Activated CD8-positive, alpha-beta memory T cell treated with anti-CD3 and anti-CD28 coated beads, Interleukin-2, amount 50 U/mL, for 1 hour (primary cell): ENCODE results near the gene GLIPR1L2.
"Not testable (repeated sequence)": the region's sequence is repeated elsewhere in the genome, so short reads cannot be mapped to it uniquely, and the experiment has no call there.

Experiments used
- DNase-seq: peaks from one replicate; pipeline ENCODE4 v3.0.0-alpha.2; 2020; ENCODE audit errors: extremely low read depth

The GLIPR1L2 gene

DNA sequence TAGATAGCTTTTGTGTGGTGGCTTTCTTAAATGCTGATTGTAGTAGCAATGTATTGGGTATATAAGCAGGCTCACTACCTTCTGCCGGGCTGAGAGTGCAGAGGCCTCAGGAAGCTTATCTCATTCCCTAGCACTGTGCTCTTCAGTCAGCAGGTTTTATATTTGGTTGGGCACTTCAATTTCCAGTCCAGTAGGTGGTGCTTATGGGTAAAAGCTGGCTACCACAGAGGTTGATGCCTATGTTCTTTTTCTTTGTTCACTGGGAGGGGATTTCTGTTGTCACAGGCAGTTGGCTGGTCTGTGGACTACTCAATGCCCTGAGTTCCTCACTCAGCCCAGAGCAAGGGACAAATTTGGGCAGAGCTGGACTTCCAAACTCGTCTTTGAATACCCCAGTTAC is 46.7 kb downstream of the GLIPR1L2 start:
- no peak for DNase-seq

DNA sequence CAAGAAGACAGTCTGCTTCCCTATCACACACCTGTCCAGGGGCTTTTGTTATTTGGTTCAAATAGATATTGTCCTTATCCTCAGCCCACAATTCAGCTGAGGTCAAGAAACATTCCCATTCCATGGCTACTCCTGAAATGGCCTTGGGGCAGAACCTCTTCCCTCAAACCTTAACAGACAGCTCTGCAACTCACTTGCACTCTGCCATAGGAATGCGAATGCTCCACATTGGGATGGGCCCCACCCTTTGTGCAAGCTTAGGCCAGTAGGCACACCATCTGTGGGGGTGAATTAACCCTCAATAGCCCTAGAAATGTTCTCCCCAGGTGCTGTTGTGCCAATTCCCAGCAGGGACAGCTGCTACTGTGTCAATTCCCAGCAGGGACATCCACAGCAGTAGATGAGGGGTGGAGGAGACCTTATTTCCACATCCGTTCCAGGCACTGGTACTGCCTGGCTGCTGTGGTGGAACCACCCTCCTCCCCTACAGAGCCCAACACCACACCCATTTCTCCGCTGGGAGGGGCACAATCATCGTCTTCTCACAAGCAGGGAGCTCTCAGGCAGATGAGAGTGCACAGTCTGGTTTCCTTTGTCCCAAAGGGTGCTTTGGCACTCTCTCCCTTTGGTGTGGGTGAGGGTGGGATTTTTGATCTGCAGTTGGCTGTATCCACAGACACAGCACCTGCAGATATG is 47.3 kb downstream of the GLIPR1L2 start:
- no peak for DNase-seq

DNA sequence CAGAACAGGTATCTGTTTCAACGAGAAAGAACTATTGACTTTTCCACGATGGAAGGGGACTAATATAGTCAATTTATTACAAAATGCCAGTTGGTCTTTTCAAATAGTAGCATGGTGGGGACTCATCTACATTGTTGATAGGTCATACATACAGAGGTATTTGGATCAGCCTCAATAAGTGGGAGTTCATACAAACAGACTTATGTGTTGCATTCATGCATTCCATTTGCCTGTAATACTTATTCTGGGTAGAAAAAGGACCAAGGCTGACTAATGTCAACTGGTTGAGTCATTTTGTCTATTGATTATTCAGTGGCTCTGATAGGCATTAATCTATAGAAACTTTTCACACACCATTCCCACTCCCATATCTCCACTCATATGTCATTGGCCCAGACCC is 48.2 kb downstream of the GLIPR1L2 start:
- DNase-seq, result no peak

DNA sequence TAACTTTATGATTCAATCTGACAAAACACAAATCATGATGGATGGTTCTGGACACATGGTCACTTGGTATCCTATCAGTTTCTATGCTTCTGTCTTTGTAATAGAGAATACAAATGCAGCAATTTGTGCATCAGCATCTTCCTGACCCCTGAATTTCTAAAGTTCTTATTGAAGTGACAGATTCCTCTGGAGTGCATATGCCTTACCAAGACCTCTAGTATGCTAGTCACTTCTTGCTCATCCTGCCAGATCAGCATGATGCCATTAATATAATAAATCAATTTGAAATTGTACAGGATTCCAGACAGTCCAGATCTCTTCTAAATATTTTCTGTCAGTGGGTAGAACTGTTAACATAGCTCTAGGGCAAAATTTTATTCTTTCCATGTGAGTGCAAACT is 49.0 kb downstream of the GLIPR1L2 start:
- no peak for DNase-seq

DNA sequence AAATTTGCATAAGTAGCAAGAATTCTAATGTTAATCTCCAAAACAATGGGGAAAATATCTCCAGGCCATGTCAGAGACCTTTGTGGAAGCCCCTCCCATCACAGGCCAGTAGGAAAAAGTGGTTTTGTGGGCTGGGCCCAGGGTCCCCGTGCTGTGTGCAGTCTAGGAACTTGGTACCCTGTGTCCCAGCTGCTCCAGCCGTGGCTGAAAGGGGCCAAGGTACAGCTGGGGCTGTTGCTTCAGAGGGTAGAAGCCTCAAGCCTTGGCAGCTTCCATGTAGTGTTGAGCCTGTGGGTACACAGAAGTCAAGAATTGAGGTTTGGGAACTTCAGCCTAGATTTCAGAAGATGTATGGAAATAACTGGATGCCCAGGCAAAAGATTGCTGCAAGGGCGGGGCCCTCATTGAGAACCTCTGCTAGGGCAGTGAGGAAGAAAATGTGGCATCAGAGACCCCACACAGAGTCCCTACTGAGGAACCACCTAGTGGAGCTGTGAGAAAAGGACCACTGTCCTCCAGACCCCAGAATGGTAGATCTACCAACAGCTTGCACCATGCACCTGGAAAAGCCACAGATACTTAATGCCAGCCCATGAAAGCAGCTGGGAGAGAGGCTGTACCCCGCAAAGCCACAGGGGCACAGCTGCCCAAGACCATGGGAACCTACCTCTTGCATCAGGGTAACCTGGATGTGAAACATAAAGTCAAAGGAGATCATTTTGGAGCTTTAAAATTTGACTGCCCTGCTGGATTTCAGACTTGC is 51.0 kb downstream of the GLIPR1L2 start:
- not testable (repeated sequence) for DNase-seq

DNA sequence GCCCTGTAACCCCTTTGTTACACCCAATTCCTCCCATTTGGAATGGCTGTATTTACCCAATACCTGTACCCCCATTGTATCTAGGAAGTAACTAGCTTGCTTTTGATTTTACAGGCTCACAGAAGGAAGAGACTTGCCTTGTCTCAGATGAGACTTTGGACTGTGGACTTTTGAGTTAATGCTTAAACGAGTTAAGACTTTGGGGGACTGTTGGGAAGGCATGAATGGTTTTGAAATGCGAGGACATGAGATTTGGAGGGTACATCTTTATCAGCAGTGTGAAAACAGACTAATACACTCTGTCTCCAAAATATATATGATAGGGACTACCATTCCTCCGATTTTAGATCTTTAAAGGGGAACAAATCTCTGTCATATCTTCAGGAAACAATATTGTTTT is 51.6 kb downstream of the GLIPR1L2 start:
- DNase-seq, result not testable (repeated sequence)

DNA sequence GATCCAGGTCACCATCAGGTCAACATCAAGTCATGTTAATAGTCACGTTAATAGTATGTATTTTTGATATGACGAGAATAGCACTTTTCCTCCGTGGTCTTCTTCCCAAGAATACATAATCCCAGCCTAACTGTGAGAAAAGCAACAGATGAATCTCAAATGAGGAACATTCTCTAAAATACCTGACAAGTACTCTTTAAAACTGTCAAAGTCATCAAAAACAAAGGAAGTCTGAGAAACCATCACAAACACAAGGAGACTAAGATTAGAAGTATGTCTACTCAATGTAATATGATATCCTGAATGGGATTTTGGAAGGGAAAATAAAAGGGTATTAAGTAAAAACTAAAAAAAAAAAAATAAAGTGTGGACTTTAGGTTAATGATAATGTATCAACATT is 52.8 kb downstream of the GLIPR1L2 start:
- DNase-seq, result no peak

DNA sequence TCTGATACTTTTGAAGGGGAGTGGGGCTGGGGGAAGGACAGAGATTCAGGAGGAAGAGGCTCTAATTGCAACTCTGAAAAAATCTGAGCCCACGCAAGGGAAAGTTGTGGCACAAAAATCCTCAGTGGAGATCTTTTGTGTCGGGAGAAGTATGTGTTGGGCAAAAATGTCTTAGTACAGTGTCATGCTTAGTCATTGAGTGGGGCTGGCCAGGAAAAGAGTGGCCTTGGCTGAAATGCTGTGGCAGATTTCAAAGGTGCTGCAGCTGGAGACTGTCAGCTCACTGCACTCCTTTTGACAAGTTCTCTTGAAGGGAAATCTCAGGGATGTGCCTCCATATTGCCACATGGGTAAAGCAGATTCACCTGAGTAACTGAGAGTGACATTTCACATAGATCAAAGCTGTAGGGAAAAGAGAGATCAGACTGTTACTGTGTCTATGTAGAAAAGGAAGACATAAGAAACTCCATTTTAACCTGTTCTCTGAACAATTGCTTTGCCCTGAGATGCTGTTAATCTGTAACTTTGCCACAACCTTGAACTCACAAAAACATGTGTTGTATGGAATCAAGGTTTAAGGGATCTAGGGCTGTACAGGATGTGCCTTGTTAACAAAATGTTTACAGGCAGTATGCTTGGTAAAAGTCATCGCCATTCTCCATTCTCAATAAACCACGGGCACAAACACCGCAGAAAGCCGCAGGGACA is 53.7 kb downstream of the GLIPR1L2 start:
- DNase-seq, result no peak

DNA sequence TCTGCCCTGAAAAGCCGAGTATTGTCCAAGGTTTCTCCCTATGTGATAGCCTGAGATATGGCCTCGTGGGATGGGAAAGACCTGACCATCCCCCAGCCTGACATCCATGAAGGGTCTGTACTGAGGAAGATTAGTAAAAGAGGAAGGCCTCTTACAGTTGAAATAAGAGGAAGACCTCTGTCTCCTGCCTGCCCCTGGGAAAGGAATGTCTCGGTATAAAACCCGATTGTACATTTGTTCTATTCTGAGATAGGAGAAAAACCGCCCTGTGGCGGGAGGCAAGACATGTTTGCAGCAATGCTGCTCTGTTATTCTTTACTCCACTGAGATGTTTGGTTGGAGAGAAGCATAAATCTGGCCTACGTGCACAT is 54.2 kb downstream of the GLIPR1L2 start:
- not testable (repeated sequence) for DNase-seq

DNA sequence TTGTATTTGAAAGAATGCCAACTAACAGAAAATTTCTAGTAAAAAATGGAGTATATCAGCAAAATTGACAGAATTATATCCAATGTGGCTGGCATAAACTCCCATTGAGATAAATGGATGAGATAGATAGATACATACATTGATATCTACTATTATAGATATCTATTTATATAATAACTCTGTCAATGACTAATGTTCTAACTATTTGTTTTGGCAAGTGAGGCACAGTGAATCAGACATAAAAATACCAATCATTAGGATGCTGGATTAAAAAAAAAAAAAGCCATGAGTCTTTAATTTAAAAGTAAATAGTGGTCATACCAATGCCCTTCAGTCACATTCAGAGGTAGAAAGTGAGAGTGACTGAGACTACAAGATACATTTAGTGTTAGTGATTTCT is 56.0 kb downstream of the GLIPR1L2 start:
- no peak for DNase-seq

DNA sequence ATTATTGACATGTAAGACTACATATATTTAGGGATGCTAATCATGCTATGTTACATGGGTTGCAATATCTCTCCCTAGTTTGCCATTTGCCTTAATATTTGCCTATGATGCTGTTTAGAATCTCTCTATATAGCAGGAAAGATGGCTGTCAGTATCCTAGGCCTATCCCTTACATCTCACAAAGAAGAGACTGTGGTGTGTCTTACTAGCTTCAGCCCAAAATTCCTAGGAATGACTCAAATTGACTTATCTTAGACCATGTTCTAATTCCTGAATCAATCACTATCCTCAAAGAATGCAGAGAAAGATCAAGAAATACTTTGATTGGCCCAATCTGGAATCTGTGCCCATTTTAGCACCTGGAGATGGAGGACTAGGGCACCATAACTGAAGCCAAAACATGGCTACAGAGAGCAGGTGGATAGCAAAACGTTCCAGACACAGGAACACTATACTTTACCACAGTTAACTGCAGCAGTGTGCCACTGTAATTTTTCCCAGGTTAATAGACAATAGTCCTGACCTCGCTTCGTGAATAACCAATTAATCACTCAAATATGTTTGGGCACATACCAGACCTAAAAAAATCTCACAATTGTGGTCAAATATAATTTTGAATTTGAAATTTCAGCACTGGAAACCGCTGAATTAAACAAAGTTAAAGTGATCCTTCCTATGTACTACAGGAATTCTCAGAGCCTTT is 57.0 kb downstream of the GLIPR1L2 start:
- no peak for DNase-seq

DNA sequence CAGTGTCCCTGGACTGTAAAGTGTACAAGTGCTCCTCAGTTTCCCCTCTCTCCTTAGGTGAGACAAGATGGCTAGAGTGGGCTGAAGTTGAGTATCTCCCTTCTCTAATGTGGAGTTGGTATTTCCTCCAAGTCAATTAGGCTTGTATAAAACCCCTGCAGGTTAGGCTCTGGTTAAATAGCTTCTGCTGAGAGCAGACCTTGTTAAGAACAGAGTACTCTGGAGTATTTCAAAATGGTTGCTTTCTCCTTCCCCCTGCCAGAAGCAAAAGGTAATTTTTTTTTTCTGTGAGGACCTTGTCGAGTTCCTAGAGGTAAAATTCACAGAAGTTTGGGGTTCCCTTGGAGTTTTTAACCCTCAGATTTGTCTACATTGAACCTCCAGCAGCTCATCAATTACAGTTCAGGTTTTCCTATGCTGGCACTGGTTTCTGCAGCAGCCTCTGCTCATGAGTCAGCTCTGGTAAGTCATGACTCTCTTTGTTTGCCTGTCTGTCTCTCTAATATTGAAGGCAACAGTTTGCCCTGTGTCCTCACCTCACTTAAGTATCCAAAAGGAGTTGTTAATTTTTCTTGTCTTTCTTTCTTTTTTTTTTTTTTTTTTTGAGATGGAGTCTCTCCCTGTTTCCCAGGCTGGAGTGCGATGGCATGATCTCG is 61.9 kb downstream of the GLIPR1L2 start:
- DNase-seq, result no peak

DNA sequence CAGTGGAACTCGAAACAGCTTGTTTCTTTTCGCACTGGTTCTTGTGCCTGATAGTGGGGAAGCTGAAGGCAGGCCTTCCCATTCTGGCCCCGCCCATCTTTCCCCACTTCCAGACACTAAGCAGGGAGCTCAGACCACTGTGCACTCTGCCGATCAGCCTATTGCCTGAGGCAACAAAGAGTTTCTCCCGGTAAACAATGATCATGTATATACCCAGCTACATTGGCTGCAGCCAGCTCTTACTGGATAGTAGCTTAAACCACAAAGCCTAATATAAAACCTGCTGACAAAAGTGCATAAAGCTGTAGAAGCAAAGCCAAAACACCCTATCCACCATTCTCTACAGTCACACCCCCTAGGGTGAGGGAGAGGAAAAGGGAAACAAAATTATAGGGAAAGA is 65.0 kb downstream of the GLIPR1L2 start:
- no peak for DNase-seq

DNA sequence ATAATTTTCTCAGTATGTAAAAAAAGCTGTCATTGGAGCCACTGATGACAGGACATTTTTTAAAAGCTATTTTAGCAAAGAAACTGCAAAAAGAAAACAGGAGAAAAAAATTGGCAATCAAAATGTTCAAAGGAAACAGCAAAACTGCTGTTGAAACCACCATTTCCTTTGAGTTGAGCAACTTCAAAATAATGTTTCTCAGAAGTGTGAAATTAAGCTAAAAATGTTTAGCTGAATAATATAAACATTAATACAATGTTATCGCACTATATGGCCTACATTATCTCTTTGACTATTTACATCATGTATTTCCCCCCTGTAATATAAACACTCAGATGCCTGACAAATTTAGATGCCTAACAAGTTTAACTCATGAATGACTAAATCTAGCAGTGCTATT is 66.3 kb downstream of the GLIPR1L2 start:
- no peak for DNase-seq

DNA sequence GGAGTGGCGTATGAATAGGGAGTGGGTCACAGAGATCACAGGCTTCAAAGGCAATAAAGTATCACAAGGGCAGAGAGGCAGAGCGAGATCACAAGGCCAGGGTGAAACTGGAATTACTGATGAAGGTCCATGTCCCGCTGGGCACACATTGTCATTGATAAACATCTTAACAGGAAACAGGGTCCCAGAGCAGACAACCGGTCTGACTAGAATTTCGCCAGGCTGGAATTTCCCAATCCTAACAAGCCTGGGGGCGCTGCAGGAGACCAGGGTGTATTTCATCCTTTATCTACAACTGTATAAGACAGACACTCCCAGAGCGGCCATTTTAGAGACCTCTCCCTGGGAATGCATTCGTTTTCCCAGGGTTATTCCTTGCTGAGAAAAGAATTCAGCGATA is 67.0 kb downstream of the GLIPR1L2 start:
- not testable (repeated sequence) for DNase-seq

DNA sequence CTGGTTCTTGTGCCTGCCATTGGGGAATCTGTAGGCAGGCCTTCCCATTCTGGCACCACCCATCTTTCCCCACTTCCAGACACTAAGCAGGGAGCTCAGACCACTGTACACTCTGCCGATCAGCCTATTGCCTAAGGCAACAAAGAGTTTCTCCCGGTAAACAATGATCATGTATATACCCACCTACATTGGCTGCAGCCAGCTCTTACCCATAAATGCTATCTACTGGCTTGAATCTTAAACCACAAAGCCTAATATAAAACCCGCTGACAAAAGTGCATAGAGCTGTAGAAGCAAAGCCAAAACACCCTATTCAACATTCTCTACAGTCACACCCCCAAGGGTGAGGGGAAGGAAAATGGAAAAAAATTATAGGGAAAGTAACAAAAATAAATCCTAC is 68.9 kb downstream of the GLIPR1L2 start:
- DNase-seq, result no peak

DNA sequence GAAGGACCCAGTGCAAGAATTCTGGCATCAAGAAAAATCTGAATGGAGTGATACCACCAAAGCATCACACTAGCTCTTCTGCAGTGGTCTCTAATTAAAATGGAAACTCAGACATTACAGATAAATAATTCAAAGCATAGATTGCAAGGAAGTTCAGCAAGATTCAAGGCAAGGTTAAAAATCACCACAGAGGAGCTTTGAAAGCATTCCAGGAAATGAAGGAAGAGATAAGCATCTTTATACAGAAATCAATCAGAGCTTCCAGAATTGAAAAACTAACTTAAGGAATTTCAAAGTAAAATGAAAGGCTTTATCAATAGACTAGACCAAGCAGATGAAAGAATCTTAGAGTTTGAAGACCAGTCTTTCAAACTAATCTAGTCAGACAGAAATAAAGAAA is 69.3 kb downstream of the GLIPR1L2 start:
- DNase-seq, result no peak

DNA sequence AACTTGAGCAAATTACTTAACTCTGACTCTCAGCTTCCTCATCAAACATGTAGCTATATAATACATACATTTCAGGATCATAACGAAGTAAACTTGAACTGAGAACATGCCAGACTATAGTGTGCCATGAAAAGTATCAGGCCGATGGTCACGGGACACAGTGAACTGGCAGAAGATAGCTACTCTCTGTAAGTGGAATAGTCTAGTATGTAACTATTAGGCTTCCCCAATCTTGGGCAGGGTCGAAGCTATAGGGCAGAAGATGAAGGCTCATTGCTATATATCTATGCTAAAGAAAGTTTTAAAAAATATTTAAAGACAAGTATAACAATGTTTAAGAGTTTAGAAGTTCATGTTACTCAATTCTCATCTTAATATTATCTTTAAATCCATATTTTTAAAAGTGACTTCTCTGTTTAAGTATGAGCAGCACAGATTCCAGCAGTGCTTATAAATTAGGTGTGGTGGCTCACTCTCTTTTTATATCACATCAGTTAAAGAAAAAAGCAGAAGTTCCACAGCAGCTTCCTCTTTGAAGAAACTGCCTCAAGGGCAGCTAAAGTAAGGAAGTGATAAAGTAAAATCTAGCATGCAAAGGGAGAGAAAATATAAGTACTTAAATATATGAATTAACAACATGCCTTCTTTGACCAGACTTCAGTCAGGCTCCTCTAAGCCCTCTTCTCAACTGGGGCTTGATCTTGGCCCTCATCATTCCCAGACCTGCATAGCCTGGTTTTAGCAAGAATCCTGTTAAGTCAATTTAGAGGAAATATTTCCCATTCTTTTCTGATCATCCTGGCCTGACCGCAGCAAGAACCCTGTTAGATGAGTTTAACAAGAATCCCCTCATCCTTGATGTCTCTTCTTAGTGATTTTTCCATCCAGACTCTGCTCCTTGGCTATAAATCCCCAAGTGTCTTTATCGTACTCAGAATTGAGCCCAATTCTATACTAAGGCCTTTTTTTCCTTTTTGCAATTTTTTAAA is 81.3 kb downstream of the GLIPR1L2 start:
- DNase-seq, result no peak

DNA sequence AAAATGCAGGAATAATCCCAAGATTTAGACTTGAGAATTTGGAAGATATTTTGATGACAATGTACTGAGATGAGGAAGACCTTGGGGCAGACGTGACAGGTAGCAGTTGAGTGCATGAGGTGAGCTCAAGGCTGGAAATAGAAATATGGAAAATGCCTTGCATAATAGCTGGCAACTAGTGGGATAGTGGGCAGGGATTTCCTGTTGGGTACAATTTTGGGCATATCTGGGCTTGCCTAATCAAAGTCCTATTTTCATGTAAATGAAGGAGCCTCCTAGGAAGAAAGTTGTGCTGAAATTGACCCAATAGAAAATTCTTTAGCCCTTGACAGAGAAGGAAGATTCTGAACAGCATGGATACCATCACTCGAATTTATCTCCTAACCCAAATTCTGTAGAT is 83.2 kb downstream of the GLIPR1L2 start:
- DNase-seq, result no peak

DNA sequence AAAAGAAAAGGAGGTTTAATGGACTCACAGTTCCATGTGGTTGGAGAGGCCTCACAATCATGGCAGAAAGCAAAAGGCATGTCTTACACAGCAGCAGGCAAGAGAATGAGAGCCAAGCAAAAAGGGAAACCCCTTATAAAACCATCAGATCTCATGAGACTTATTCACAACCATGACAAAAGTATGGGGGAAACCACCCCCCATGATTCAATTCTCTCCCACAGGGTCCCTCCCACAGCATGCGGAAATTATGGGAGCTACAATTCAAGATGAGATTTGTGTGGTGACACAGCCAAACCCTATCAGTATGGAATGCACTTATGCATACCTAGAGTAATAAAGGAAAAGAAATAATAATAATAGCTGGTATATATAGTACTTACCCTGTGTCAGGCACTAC is 85.2 kb downstream of the GLIPR1L2 start:
- no peak for DNase-seq

DNA sequence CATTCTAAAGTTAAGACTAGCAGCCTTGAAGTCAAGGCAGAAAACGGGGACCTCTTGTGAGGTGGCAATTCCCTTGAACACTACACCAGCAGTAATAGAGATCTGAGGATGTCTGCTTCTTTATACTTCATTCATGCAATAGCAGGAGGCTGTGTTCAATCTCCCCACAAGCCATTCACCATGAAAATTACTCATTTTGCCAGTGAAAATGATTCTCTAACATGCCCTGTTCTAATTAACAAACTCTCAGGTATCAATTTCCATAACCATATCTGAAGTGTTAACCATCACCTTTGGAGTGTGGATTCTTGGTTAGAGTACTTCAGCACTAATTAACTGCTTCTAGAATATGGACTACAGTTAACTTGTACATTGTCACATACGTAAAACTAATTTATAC is 86.2 kb downstream of the GLIPR1L2 start:
- no peak for DNase-seq
